Activated CD4-positive, alpha-beta T cell treated with anti-CD3 and anti-CD28 coated beads, Interleukin-2, amount 10 ng/mL, durations not matched to agents 7 days and 5 days (primary cell): ENCODE measurements around the gene NCK2. TPM values are rescaled to one million over a fixed set of nuclear protein-coding genes. Genes with fewer than 3 reads are reported as not detected.

Source experiments
- CTCF ChIA-PET: fragments of 350-600 bp; sonication (Branson Sonifier 250); formaldehyde crosslinking; loops from one replicate; lab custom pipeline; 2021; ENCODE audit warnings: antibody characterized with exemption; lab: Charles Lee
- POLR2A ChIA-PET: fragments of 350-600 bp; sonication (Branson Sonifier 250); formaldehyde crosslinking; loops from one replicate; lab custom pipeline; 2021; ENCODE audit warnings: antibody characterized with exemption; lab: Charles Lee
- DNase-seq: peaks from one replicate; pipeline ENCODE4 v3.0.0-alpha.2; 2020
- H3K27ac Mint-ChIP-seq: one replicate; pipeline ENCODE4 v1.8.0; 2021; ENCODE audit warnings: mild to moderate bottlenecking, moderate library complexity, mixed read lengths
- H3K27me3 Mint-ChIP-seq: one replicate; pipeline ENCODE4 v1.8.0; 2021; ENCODE audit warnings: mixed read lengths
- H3K36me3 Mint-ChIP-seq: one replicate; pipeline ENCODE4 v1.8.0; 2021; ENCODE audit warnings: low read depth, mixed read lengths
- H3K4me1 Mint-ChIP-seq: one replicate; pipeline ENCODE4 v1.8.0; 2021; ENCODE audit warnings: mixed read lengths
- H3K4me3 Mint-ChIP-seq: one replicate; pipeline ENCODE4 v1.8.0; 2021; ENCODE audit warnings: mild to moderate bottlenecking, moderate library complexity, mixed read lengths
- H3K9me3 Mint-ChIP-seq: one replicate; pipeline ENCODE4 v1.8.0; 2021; ENCODE audit warnings: mixed read lengths
- total RNA-seq, 2 experiments: library from RNA; stranded (reverse); gene quantifications; one replicate each; pipeline ENCODE4 v1.2.3, GENCODE V29; 2021

The NCK2 gene
- total RNA-seq, 2 experiments from 2014 or later = 73.3 to 84.1 TPM

DNA sequence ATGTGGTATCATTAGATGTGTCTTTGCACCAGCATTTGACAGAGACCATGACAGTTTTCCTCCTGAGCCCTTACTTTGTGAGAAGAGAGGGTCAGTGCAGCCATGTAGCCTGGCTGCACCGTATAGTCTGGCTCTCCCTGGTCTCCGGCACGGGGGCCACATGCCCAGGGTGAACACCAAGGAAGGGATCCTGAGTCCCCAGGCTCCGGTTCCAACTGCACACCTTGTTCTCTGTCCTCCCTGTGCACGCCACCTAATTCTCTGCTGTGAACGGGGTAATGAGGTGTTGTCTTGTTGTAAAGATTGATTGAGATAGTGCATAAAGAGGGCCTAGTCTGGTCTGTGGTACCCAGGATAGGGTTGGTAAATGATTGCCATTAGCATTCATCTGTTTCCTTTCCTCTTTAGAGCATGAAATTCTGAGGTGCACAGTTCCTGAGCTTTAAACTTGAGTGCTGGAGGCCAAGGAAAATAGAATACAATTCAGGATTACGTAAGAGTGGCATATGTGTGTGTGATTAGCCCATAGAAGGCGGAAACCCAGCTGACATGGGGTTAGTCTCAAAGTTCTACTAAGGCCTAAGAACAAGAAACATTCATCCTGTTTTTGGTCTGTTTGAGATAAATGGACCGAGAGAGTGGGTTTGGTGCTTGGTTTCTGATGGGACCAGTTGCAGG, 55.5 kb downstream of the NCK2 start:
- Mint-ChIP-seq H3K36me3 (peaks cover 55% of the 10 kb centered on the region), H3K27ac (peak overlapping the region; percentile 93), H3K4me3 (peak overlapping the region; percentile 49), H3K9me3 (peaks cover 2% of the 10 kb centered on the region), H3K4me1 (peaks cover 99% of the 10 kb centered on the region), H3K27me3 (no peaks in the 10 kb centered on the region)
- CTCF ChIA-PET = interaction anchor here (0.6 to 1.8 kb wide), 5 partner anchors 12 to 61 kb away, joined by 3 to 6 read pairs (median 3); no protein-coding TSS in a partner anchor
- no peak for DNase-seq
- POLR2A ChIA-PET = no interaction called here

DNA sequence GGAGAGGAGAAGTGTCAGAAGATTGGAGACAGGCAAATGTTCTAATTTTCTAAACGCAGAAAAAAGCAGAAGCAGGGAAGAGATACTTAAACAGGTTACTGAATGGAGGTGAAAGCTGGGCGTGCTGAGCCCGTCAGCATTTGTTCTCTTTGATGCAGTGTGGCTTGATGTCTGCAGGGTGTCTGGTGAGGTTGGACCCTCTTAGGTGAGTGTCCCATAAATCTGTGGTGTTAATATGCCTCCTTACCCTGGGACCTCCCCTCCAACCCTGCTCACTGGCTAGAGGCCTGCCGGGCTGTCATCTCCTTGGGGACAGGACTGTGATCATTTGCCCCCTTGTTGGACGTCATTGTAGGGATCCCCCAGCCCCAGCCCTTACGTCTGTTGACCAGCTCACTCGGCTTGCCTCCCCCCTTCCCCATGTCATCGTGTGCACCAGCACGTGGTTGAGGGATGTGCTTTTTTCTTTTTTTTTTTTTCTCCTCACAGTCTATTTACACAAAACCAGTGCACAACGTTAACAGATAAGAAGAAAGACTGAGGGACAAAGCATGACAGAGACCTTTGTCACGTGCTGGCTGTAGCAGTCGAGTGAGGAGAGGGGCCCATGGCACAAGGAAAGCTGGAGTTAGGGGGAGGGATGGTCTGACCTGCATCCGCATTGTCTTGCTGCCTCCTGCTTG, 56.4 kb downstream of the NCK2 start:
- DNase-seq = no peak
- Mint-ChIP-seq H3K9me3 (peaks cover 4% of the 10 kb centered on the region), H3K27me3 (no peaks in the 10 kb centered on the region), H3K36me3 (peaks cover 61% of the 10 kb centered on the region), H3K27ac (peak overlapping the region; percentile 93), H3K4me3 (peak overlapping the region; percentile 49), H3K4me1 (peaks cover 97% of the 10 kb centered on the region)
- POLR2A ChIA-PET = no interaction called here
- CTCF ChIA-PET = interaction anchor here (1.0 to 1.8 kb wide), 4 partner anchors 11 to 56 kb away, joined by 3 to 6 read pairs (median 4); no protein-coding TSS in a partner anchor

DNA sequence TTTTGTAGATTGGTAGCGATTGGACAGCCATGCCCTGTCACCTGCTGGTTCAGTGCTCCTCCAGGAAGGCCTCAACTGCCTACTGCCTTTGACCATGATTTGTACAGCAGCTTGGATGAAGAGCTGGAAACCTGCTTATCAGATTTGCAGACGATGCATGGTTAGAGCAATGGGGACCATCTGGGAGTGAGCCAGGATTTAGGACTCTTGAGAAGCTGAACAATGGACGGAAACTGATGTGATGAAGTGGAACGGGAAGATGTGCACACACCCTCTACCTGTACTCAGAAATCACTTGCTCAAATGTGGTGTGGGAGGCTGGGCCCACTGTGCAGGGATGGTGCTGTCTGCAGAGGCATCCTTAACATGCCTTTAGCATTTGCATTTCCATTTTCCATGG, 57.2 kb downstream of the NCK2 start:
- peaks cover 94% of the 10 kb centered on the region for H3K4me1 Mint-ChIP-seq
- H3K4me3 Mint-ChIP-seq = peak overlapping the region; percentile 23
- H3K36me3 Mint-ChIP-seq = peaks cover 64% of the 10 kb centered on the region
- no peaks in the 10 kb centered on the region for H3K27me3 Mint-ChIP-seq
- H3K9me3 Mint-ChIP-seq = peaks cover 4% of the 10 kb centered on the region
- CTCF ChIA-PET = interaction anchor here (1.1 to 1.8 kb wide), 3 partner anchors 10 to 16 kb away, joined by 3 to 6 read pairs (median 3); no protein-coding TSS in a partner anchor
- POLR2A ChIA-PET = no interaction called here
- DNase-seq = no peak
- H3K27ac Mint-ChIP-seq = peak overlapping the region; percentile 93

- ChIA-PET POLR2A (no interaction called here), CTCF (no interaction called here)
- DNase-seq = peak; percentile 48
- Mint-ChIP-seq H3K9me3 (peaks cover 4% of the 10 kb centered on the region), H3K27me3 (no peaks in the 10 kb centered on the region), H3K4me1 (peaks cover 91% of the 10 kb centered on the region), H3K36me3 (peaks cover 65% of the 10 kb centered on the region), H3K4me3 (peak overlapping the region; percentile 23), H3K27ac (peak overlapping the region; percentile 93)
Observed at GRCh38 chr2:105802587-105802986, 57.9 kb downstream of the NCK2 start.

- no peaks in the 10 kb centered on the region for H3K27me3 Mint-ChIP-seq
- H3K36me3 Mint-ChIP-seq = peaks cover 66% of the 10 kb centered on the region
- H3K4me1 Mint-ChIP-seq = peaks cover 90% of the 10 kb centered on the region
- no peak for DNase-seq
- H3K27ac Mint-ChIP-seq = peak overlapping the region; percentile 93
- POLR2A ChIA-PET = no interaction called here
- CTCF ChIA-PET = interaction anchor here (0.5 to 2.5 kb wide), 4 partner anchors 10 to 18 kb away, joined by 3 to 11 read pairs (median 4); no protein-coding TSS in a partner anchor
- H3K9me3 Mint-ChIP-seq = peaks cover 4% of the 10 kb centered on the region
- H3K4me3 Mint-ChIP-seq = no peak overlapping the region
Observed at GRCh38 chr2:105803337-105803736, 58.6 kb downstream of the NCK2 start.

DNA sequence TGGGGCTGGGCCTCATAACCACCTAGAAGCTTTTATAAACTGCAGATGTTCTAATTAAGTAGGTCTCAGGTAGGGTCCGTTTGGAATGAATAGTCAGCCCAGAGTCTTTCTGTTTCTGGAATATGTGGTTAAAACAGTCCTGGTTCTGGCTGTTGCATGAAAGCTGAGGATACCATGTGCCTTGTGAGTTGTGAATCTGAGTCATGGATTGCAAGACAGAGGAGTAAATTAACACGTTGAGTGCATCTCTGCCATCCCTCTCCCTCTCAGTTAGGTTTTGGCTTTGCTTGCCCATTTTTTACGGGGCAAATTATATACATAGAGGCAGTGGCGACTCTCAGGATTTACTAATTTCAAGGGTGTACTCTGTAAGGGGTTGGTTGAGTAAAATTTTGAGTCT, 59.1 kb downstream of the NCK2 start:
- ChIA-PET POLR2A (no interaction called here), CTCF (interaction anchor here (0.5 to 2.5 kb wide), 6 partner anchors 10 to 51 kb away, joined by 3 to 11 read pairs (median 3); no protein-coding TSS in a partner anchor)
- Mint-ChIP-seq H3K9me3 (peaks cover 4% of the 10 kb centered on the region), H3K27me3 (no peaks in the 10 kb centered on the region), H3K4me1 (peaks cover 90% of the 10 kb centered on the region), H3K36me3 (peaks cover 70% of the 10 kb centered on the region), H3K4me3 (no peak overlapping the region), H3K27ac (peak overlapping the region; percentile 75)
- no peak for DNase-seq

DNA sequence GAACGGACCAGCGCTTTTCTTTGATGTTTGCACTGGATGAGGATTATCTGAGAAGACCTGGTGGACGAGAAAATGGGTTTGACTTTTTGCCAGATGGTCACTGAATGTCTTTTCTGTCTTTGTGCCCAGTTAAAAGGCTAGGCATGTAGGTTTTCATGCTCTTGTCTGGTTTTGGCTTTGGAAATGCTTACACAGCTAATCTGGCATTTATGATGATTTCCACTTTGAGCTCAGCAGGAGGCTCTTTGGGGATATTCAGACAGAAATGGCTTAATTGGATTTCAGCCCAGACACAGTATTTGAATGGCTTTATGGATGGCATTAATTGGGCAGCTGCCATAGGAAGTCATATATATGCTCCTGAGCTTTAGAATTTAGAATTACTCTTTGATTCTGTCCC, 59.6 kb downstream of the NCK2 start:
- ChIA-PET POLR2A (no interaction called here), CTCF (interaction anchor here (0.6 to 2.5 kb wide), 5 partner anchors 12 to 50 kb away, joined by 3 to 11 read pairs (median 3); no protein-coding TSS in a partner anchor)
- Mint-ChIP-seq H3K4me1 (peaks cover 90% of the 10 kb centered on the region), H3K27ac (peak overlapping the region; percentile 75), H3K27me3 (no peaks in the 10 kb centered on the region), H3K4me3 (no peak overlapping the region), H3K36me3 (peaks cover 74% of the 10 kb centered on the region), H3K9me3 (peaks cover 4% of the 10 kb centered on the region)
- no peak for DNase-seq

GRCh38 chr2:105806996-105807395, 62.3 kb downstream of the NCK2 start:
- CTCF ChIA-PET = no interaction called here
- Mint-ChIP-seq H3K4me3 (no peak overlapping the region), H3K27me3 (no peaks in the 10 kb centered on the region), H3K27ac (no peak overlapping the region), H3K4me1 (peaks cover 88% of the 10 kb centered on the region), H3K9me3 (peaks cover 2% of the 10 kb centered on the region), H3K36me3 (peaks cover 60% of the 10 kb centered on the region)
- no peak for DNase-seq
- POLR2A ChIA-PET = interaction anchor here (0.6 kb wide), 1 partner anchor 38 kb away, joined by 3 read pairs; no protein-coding TSS in a partner anchor

GRCh38 chr2:105808423-105809096, 63.8 kb downstream of the NCK2 start:
- peaks cover 81% of the 10 kb centered on the region for H3K4me1 Mint-ChIP-seq
- CTCF ChIA-PET = interaction anchor here (0.6 to 1.4 kb wide), 2 partner anchors 17 to 30 kb away, joined by 3 to 5 read pairs; no protein-coding TSS in a partner anchor
- H3K4me3 Mint-ChIP-seq = no peak overlapping the region
- H3K27ac Mint-ChIP-seq = peak overlapping the region; percentile 68
- POLR2A ChIA-PET = no interaction called here
- DNase-seq = no peak
- peaks cover 2% of the 10 kb centered on the region for H3K9me3 Mint-ChIP-seq
- peaks cover 56% of the 10 kb centered on the region for H3K36me3 Mint-ChIP-seq
- no peaks in the 10 kb centered on the region for H3K27me3 Mint-ChIP-seq

- ChIA-PET POLR2A (no interaction called here), CTCF (interaction anchor here (1.4 kb wide), 1 partner anchor 30 kb away, joined by 5 read pairs; no protein-coding TSS in a partner anchor)
- H3K4me3 Mint-ChIP-seq = no peak overlapping the region
- H3K4me1 Mint-ChIP-seq = peaks cover 79% of the 10 kb centered on the region
- peak overlapping the region; percentile 28 for H3K27ac Mint-ChIP-seq
- H3K9me3 Mint-ChIP-seq = peaks cover 2% of the 10 kb centered on the region
- DNase-seq = no peak
- H3K27me3 Mint-ChIP-seq = no peaks in the 10 kb centered on the region
- H3K36me3 Mint-ChIP-seq = peaks cover 56% of the 10 kb centered on the region
Observed at GRCh38 chr2:105809097-105809473, 64.4 kb downstream of the NCK2 start.

- H3K4me3 Mint-ChIP-seq = no peak overlapping the region
- H3K27me3 Mint-ChIP-seq = no peaks in the 10 kb centered on the region
- H3K36me3 Mint-ChIP-seq = peaks cover 56% of the 10 kb centered on the region
- peaks cover 2% of the 10 kb centered on the region for H3K9me3 Mint-ChIP-seq
- peak overlapping the region; percentile 28 for H3K27ac Mint-ChIP-seq
- no peak for DNase-seq
- POLR2A ChIA-PET = no interaction called here
- H3K4me1 Mint-ChIP-seq = peaks cover 78% of the 10 kb centered on the region
- CTCF ChIA-PET = interaction anchor here (0.6 to 1.4 kb wide), 2 partner anchors 12 to 29 kb away, joined by 3 to 5 read pairs; no protein-coding TSS in a partner anchor
Observed at GRCh38 chr2:105809723-105810122, 65.0 kb downstream of the NCK2 start.
